ENCODE results near the gene INTS7.
"Not testable (repeated sequence)": the region's sequence is repeated elsewhere in the genome, so short reads cannot be mapped to it uniquely, and the experiment has no call there.

INTS7 gene

DNA sequence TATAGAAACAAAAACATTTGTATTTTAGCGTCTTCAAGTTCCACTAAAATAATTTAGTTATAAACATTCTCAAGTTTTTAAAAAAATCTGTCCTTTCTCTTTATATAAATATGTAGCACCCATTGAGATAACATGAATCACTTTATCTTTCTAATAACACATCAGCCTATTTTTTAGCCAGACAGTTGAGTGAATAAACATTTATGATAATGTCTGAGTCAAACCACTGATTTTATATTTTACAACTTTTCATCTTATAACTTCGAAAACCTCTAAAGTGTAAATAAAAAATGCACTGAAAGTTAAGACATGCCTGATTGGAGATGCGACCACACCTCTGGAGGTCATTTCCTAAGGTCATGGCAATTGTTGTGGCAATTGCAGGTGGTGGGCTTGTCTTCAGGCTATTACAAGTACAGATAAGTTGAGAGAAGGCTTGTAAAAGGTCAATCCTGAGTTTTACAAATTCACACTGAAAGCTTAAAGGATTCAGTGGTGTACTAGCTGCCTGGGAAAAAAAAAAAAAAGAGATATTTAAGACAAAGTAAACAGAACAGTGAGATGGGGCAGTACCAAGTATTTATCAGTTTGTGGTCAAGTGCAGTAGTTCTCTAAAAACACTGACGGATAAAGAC lies 67.0 kb downstream of the INTS7 start:
- TF ChIP-seq, protein P1, sequence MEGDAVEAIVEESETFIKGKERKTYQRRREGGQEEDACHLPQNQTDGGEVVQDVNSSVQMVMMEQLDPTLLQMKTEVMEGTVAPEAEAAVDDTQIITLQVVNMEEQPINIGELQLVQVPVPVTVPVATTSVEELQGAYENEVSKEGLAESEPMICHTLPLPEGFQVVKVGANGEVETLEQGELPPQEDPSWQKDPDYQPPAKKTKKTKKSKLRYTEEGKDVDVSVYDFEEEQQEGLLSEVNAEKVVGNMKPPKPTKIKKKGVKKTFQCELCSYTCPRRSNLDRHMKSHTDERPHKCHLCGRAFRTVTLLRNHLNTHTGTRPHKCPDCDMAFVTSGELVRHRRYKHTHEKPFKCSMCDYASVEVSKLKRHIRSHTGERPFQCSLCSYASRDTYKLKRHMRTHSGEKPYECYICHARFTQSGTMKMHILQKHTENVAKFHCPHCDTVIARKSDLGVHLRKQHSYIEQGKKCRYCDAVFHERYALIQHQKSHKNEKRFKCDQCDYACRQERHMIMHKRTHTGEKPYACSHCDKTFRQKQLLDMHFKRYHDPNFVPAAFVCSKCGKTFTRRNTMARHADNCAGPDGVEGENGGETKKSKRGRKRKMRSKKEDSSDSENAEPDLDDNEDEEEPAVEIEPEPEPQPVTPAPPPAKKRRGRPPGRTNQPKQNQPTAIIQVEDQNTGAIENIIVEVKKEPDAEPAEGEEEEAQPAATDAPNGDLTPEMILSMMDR (IDR thresholded peaks at IDR 0.05; ENCODE audit: low read depth, low read length), result no peak
- no peak for DNase-seq (ENCODE audit: extremely low read depth, low read depth)

DNA sequence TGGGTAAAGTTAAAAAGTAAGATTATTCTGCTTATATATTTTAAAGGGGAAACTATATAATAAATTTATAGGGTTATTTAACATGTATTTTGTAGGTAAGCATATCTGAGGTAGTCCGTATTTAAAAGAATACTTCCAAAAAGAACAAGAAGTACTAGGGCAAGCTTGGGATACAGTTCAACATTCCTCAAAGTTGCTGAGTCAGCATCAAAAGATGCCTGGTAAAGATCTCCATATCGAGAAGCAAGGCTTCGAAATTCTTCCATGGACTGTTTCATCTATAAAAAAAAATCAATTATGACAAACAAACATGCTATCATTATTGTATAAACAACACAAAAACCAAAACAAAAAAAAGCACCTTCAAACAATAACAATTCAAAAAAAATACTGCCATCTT lies 67.7 kb downstream of the INTS7 start:
- TF ChIP-seq, protein P1 (IDR thresholded peaks at IDR 0.05; ENCODE audit: low read depth, low read length), result no peak

DNA sequence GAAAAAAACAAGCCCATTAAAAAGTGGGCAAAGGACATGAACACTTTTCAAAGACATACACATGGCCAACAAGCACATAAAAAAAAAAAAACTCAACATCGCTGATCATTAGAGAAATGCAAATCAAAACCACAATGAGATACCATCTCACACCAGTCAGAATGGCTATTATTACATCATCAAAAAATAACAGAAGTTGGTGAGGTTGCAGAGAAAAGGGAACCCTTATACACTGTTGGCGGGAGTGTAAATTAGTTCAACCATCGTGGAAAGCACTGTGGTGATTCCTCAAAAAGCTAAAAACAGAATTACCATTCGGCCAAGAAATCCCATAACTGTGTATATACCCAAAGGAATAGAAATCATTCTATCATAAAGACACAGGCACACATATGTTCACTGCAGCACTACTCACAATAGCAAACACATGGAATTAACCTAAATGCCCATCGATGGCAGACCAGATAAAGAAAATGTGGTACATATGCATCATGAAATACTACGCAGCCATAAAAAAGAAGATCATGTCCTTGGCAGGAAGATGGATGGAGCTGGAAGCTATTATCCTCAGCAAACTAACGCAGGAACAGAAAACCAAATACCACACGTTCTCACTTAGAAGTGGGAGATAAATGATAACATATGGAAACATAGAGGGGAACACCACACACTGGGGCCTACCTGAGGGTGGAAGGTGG lies 70.1 kb downstream of the INTS7 start:
- no peak for DNase-seq (ENCODE audit: extremely low read depth, low read depth)
- TF ChIP-seq, protein P1 (IDR thresholded peaks at IDR 0.05; ENCODE audit: low read depth, low read length), result no peak

More for the DNA sequence above, 67.7 kb downstream of the INTS7 start:
- DNase-seq (ENCODE audit: extremely low read depth, low read depth), result no peak

DNA sequence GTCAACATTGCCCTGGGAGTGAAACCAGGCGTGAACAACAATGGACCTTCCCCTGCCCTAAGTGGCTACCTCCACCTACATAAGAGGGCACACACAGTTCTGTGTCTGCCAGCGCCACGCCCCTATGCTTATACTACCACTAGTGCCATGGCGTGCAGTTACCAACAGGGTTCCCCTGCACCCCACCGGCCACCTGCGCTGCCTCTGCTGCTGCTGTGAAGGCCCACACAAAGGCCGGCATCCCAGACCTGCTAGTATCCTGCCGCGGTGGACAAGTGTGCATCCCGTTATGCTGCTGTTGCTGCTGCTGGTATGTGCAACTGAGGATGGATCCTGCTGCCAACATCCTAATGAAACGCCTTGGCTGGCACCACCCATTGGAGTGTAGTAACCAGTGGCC lies 75.7 kb downstream of the INTS7 start:
- TF ChIP-seq, protein P1 (IDR thresholded peaks at IDR 0.05; ENCODE audit: low read depth, low read length), result no peak
- no peak for DNase-seq (ENCODE audit: extremely low read depth, low read depth)

DNA sequence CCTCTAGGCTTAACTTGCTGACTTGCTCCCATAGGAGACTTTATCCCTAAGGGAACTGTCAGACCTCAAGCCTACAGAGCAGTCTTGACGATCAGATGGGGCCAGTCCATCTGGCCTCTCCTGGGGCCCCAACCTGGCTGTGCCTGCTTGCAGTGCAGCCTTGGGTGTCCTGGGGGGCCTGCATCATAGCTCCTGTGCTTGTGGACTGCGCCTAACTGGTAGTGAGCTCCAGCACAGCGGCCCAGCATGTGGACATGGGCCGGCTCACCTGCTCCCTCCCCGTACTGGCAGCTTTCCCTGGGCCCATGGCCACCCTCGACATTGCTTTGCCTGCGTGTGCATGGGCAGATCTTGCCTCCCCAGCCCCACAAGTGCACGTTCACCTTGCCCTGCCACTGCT lies 76.1 kb downstream of the INTS7 start:
- TF ChIP-seq, protein P1 (IDR thresholded peaks at IDR 0.05; ENCODE audit: low read depth, low read length), result no peak
- no peak for DNase-seq (ENCODE audit: extremely low read depth, low read depth)

DNA sequence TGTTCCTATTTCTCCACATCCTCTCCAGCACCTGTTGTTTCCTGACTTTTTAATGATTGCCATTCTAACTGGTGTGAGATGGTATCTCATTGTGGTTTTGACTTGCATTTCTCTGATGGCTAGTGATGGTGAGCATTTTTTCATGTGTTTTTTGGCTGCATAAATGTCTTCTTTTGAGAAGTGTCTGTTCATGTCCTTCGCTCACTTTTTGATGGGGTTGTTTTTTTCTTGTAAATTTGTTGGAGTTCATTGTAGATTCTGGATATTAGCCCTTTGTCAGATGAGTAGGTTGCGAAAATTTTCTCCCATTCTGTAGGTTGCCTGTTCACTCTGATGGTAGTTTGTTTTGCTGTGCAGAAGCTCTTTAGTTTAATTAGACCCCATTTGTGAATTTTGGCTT lies 81.3 kb downstream of the INTS7 start:
- DNase-seq (ENCODE audit: extremely low read depth, low read depth), result not testable (repeated sequence)

DNA sequence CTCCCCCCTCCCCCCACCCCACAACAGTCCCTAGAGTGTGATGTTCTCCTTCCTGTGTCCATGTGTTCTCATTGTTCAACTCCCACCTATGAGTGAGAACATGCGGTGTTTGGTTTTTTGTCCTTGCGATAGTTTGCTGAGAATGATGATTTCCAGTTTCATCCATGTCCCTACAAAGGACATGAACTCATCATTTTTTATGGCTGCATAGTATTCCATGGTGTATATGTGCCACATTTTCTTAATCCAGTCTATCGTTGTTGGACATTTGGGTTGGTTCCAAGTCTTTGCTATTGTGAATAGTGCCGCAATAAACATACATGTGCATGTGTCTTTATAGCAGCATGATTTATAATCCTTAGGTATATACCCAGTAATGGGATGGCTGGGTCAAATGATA lies 81.8 kb downstream of the INTS7 start:
- DNase-seq (ENCODE audit: extremely low read depth, low read depth), result not testable (repeated sequence)

DNA sequence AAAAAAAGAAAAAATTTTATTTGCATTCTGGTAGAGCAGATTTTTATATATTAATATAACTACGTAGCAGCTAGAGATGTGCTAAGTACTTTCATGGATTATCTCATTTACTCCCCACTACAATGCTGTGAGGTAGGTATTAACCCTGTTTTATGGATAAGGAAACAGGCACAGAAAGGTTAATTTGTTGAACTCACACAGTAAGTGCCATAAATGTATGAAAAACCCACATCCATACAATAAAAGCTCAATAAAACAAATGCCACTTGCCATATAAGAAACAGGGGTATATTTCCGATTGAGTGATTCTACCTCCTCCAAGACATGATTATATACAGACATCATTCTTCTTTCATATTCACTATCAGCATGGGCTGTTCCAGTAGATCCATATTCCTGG lies 83.1 kb downstream of the INTS7 start:
- no peak for DNase-seq (ENCODE audit: extremely low read depth, low read depth)
- TF ChIP-seq, protein P1 (IDR thresholded peaks at IDR 0.05; ENCODE audit: low read depth, low read length), result no peak

Measured in AG09319 (cell line).